H1 (cell line): ENCODE measurements around the gene MAFF. TPM values are rescaled to one million over a fixed set of nuclear protein-coding genes. Genes with fewer than 3 reads are reported as not detected.

Source experiments
- CTCF ChIA-PET: fragments of 300-600 bp; sonication (Branson Sonifier 250); formaldehyde crosslinking; loops from one replicate; lab custom pipeline; 2021; ENCODE audit not compliant: partially characterized antibody; lab: Charles Lee
- POLR2A ChIA-PET: fragments of 300-600 bp; sonication (Branson Sonifier 250); formaldehyde crosslinking; loops from one replicate; lab custom pipeline; 2021; ENCODE audit warnings: inconsistent platforms; ENCODE audit not compliant: partially characterized antibody; lab: Charles Lee
- DNase-seq, 2 experiments: peaks; one replicate each; pipeline versions ENCODE4 v3.0.0 to v3.0.0-alpha.2; 2010 to 2022; ENCODE audit warnings: low spot score in 2 of 2, low read depth in 1 of 2, mixed read lengths in 1 of 2
- FAIRE-seq: peaks from 2 replicates; lab custom pipeline; 2011; peaks lifted over from hg19 to GRCh38; lab: Jason Lieb, UNC
- H2AFZ ChIP-seq: 2 replicates; pipeline ENCODE4 v1.8.1; 2012; ENCODE audit warnings: low read length, inconsistent platforms
- H2AK5ac ChIP-seq: 2 replicates; pipeline ENCODE4 v1.6.1; 2013; ENCODE audit warnings: low read depth, low read length
- H2BK120ac ChIP-seq: replicated peaks from 2 replicates; pipeline ENCODE3; 2013; ENCODE audit warnings: low read depth, low read length, inconsistent platforms
- H2BK12ac ChIP-seq: 2 replicates; pipeline ENCODE4 v1.6.1; 2013; ENCODE audit warnings: low read depth, low read length
- H2BK15ac ChIP-seq: 2 replicates; pipeline ENCODE4 v1.6.1; 2013; ENCODE audit warnings: low read length
- H2BK20ac ChIP-seq: 2 replicates; pipeline ENCODE4 v1.6.1; 2013; ENCODE audit warnings: low read length
- H2BK5ac ChIP-seq: 2 replicates; pipeline ENCODE4 v1.6.1; 2013; ENCODE audit warnings: low read depth, low read length
- H3K14ac ChIP-seq: 2 replicates; pipeline ENCODE4 v1.6.1; 2013; ENCODE audit warnings: inconsistent platforms; ENCODE audit not compliant: insufficient read length
- H3K18ac ChIP-seq: 2 replicates; pipeline ENCODE4 v1.6.1; 2013; ENCODE audit warnings: low read length; ENCODE audit errors: extremely low read depth
- H3K23ac ChIP-seq: 2 replicates; pipeline ENCODE4 v1.6.1; 2013; ENCODE audit warnings: inconsistent platforms; ENCODE audit not compliant: insufficient read length
- H3K23me2 ChIP-seq: 2 replicates; pipeline ENCODE4 v1.6.1; 2013; ENCODE audit warnings: low read depth, low read length
- H3K27ac ChIP-seq: 2 replicates; pipeline ENCODE4 v1.6.1; 2011; ENCODE audit warnings: low read depth, low read length, inconsistent platforms
- H3K27me3 ChIP-seq, 4 experiments: replicated peaks in 1 of 4; 1 replicate in 1 of 4; 2 replicates in 3 of 4; pipeline versions ENCODE4 v1.6.1 to v1.8.1; 2011 to 2013; ENCODE audit warnings: low read length in 3 of 4, mild to moderate bottlenecking in 3 of 4, inconsistent platforms in 2 of 4, mixed read lengths in 2 of 4, moderate library complexity in 1 of 4; ENCODE audit not compliant: control insufficient read depth in 3 of 4, insufficient read depth in 3 of 4; ENCODE audit errors: extremely low read depth in 1 of 4
- H3K36me3 ChIP-seq, 4 experiments: 2 replicates each; pipeline versions ENCODE4 v1.6.1 to v1.8.1; 2011 to 2013; ENCODE audit warnings: mild to moderate bottlenecking in 4 of 4, low read length in 3 of 4, moderate library complexity in 2 of 4, control low read depth in 1 of 4, inconsistent platforms in 1 of 4; ENCODE audit not compliant: insufficient read depth in 4 of 4, control insufficient read depth in 2 of 4
- H3K4ac ChIP-seq: replicated peaks from 2 replicates; pipeline ENCODE3; 2013; ENCODE audit warnings: low read length, low read depth, mixed read lengths, inconsistent platforms; ENCODE audit not compliant: insufficient read length
- H3K4me1 ChIP-seq, 4 experiments: replicated peaks in 1 of 4; 1 replicate in 1 of 4; 2 replicates in 3 of 4; pipeline versions ENCODE4 v1.6.1 to v1.8.1; 2011 to 2013; ENCODE audit warnings: low read length in 3 of 4, inconsistent platforms in 2 of 4, mixed read lengths in 1 of 4; ENCODE audit not compliant: insufficient read depth in 4 of 4, control insufficient read depth in 3 of 4
- H3K4me2 ChIP-seq, 2 experiments: 2 replicates each; pipeline versions ENCODE4 v1.6.1 to v1.8.1; 2011 to 2013; ENCODE audit warnings: low read depth in 2 of 2, low read length in 2 of 2, control low read depth in 1 of 2, inconsistent platforms in 1 of 2, mild to moderate bottlenecking in 1 of 2; ENCODE audit not compliant: insufficient read depth in 1 of 2
- H3K4me3 ChIP-seq, 4 experiments: fragments of 200-600, 300-600 bp in 1 of 4; sonication (generic), shearing (Covaris generic), sonication (Bioruptor Twin) in 1 of 4; 2 replicates each; pipeline versions ENCODE4 v1.5.1 to v1.8.1; 2011 to 2016; ENCODE audit warnings: low read length in 4 of 4, low read depth in 3 of 4, control low read depth in 2 of 4, inconsistent platforms in 2 of 4, mild to moderate bottlenecking in 2 of 4, mixed read lengths in 1 of 4, moderate library complexity in 1 of 4; ENCODE audit not compliant: insufficient read depth in 2 of 4; ENCODE audit errors: extremely low read depth in 1 of 4
- H3K56ac ChIP-seq: replicated peaks from 2 replicates; pipeline ENCODE3; 2013; ENCODE audit warnings: low read depth, mild to moderate bottlenecking, mixed read lengths, low read length, inconsistent platforms; ENCODE audit not compliant: insufficient read length
- H3K79me1 ChIP-seq: 2 replicates; pipeline ENCODE4 v1.6.1; 2013; ENCODE audit warnings: low read depth, low read length, control low read depth
- H3K79me2 ChIP-seq, 2 experiments: 2 replicates each; pipeline versions ENCODE4 v1.6.1 to v1.8.1; 2012 to 2013; ENCODE audit warnings: low read length in 2 of 2, mild to moderate bottlenecking in 2 of 2, inconsistent platforms in 1 of 2; ENCODE audit not compliant: insufficient read depth in 2 of 2, control insufficient read depth in 1 of 2
- H3K9ac ChIP-seq, 4 experiments: replicated peaks in 1 of 4; 1 replicate in 1 of 4; 2 replicates in 3 of 4; pipeline versions ENCODE4 v1.6.1 to v1.8.1; 2011 to 2013; ENCODE audit warnings: low read depth in 3 of 4, low read length in 3 of 4, control low read depth in 2 of 4, mild to moderate bottlenecking in 2 of 4, moderate library complexity in 2 of 4, inconsistent platforms in 1 of 4; ENCODE audit errors: extremely low read depth in 1 of 4
- H3K9me3 ChIP-seq, 2 experiments: 2 replicates each; pipeline versions ENCODE4 v1.6.1 to v1.8.1; 2012 to 2013; ENCODE audit warnings: mild to moderate bottlenecking in 2 of 2, moderate library complexity in 2 of 2, control low read depth in 1 of 2, inconsistent platforms in 1 of 2, low read depth in 1 of 2, low read length in 1 of 2, mixed read lengths in 1 of 2; ENCODE audit not compliant: insufficient read depth in 2 of 2
- H4K20me1 ChIP-seq, 2 experiments: replicated peaks in 1 of 2; 2 replicates each; pipeline versions ENCODE3 to v1.8.1; 2011 to 2013; ENCODE audit warnings: inconsistent platforms in 2 of 2, low read length in 2 of 2, mild to moderate bottlenecking in 1 of 2; ENCODE audit not compliant: insufficient read depth in 2 of 2, control insufficient read depth in 1 of 2
- H4K5ac ChIP-seq: 2 replicates; pipeline ENCODE4 v1.6.1; 2013; ENCODE audit warnings: low read length, low read depth, mixed read lengths, inconsistent platforms; ENCODE audit not compliant: insufficient read length
- H4K8ac ChIP-seq: 2 replicates; pipeline ENCODE4 v1.8.0; 2013; ENCODE audit warnings: mild to moderate bottlenecking, moderate library complexity, low read length, inconsistent platforms; ENCODE audit not compliant: insufficient read depth; ENCODE audit errors: extremely low read depth
- H4K91ac ChIP-seq: replicated peaks from 2 replicates; pipeline ENCODE3; 2013; ENCODE audit warnings: low read length, mixed read lengths, inconsistent platforms; ENCODE audit not compliant: insufficient read length
- ASH2L ChIP-seq: fragments of 200-600, 300-600 bp; sonication (generic); IDR thresholded peaks from one replicate; pipeline ENCODE4 v1.7.1; 2017; ENCODE audit warnings: low read length
- BACH1 ChIP-seq: IDR thresholded peaks from 2 replicates; pipeline ENCODE4 v1.6.1; 2012; ENCODE audit warnings: low read length, improper control_type of control experiment
- CEBPB ChIP-seq: IDR thresholded peaks from 2 replicates; pipeline ENCODE4 v1.6.1; 2012; ENCODE audit warnings: low read depth, low read length
- CREB1 ChIP-seq: IDR thresholded peaks from 2 replicates; pipeline ENCODE4 v1.6.1; 2012; ENCODE audit warnings: inconsistent platforms
- EZH2 ChIP-seq: fragments of 200-600 bp; sonication (generic); IDR thresholded peaks from 2 replicates; pipeline ENCODE4 v1.7.1; 2012; ENCODE audit warnings: low read depth, mild to moderate bottlenecking, moderate library complexity, low read length, inconsistent platforms; ENCODE audit not compliant: severe bottlenecking
- RNF2 ChIP-seq: fragments of 200-900, 300-1000 bp; sonication (generic); IDR thresholded peaks from 2 replicates; pipeline ENCODE4 v1.7.1; 2016; ENCODE audit warnings: borderline replicate concordance, low read depth, mild to moderate bottlenecking, antibody characterized with exemption, low read length; ENCODE audit not compliant: poor library complexity, severe bottlenecking; ENCODE audit errors: missing control alignments
- RXRA ChIP-seq: IDR thresholded peaks from 2 replicates; pipeline ENCODE4 v1.6.1; 2011; ENCODE audit warnings: low read depth, mild to moderate bottlenecking, low read length, moderate library complexity; ENCODE audit not compliant: insufficient read depth
- SIN3A ChIP-seq, 2 experiments: IDR thresholded peaks in 1 of 2; conservative IDR thresholded peaks in 1 of 2; 2 replicates each; pipeline ENCODE4 v1.6.1; 2011 to 2012; ENCODE audit warnings: low read length in 2 of 2, improper control_type of control experiment in 1 of 2, low read depth in 1 of 2, mild to moderate bottlenecking in 1 of 2
- SRF ChIP-seq: IDR thresholded peaks from 2 replicates; pipeline ENCODE4 v1.6.1; 2011; ENCODE audit warnings: mild to moderate bottlenecking, low read depth, low read length, moderate library complexity
- TCF12 ChIP-seq: IDR thresholded peaks from 2 replicates; pipeline ENCODE4 v1.6.1; 2011; ENCODE audit warnings: low read depth, mild to moderate bottlenecking, low read length
- YY1 ChIP-seq: IDR thresholded peaks from 2 replicates; pipeline ENCODE4 v1.6.1; 2011; ENCODE audit warnings: low read depth, mild to moderate bottlenecking, low read length
- WGBS, 2 experiments: shearing (Covaris generic) in 1 of 2; methylation state at CpG; one replicate each; pipeline versions ENCODE4 v1.1.6 to v1.1.7; 2013 to 2015; ENCODE audit warnings: low lambda C conversion rate in 2 of 2, mixed read lengths in 2 of 2, inconsistent platforms in 1 of 2, low coverage in 1 of 2, missing lambda C conversion rate in 1 of 2; ENCODE audit not compliant: insufficient replicate concordance in 2 of 2, insufficient coverage in 1 of 2, insufficient read length in 1 of 2; ENCODE audit errors: extremely low coverage in 1 of 2, missing lambda C conversion rate in 1 of 2; 5-methylcytosine and 5-hydroxymethylcytosine counted together
- polyA plus RNA-seq, 7 experiments: library from polyadenylated mRNA; depleted of rRNA in 3 of 7; stranded (reverse) in 5 of 7; unstranded in 2 of 7; fragments of >200 nt in 5 of 7; fragments of 200-250 nt in 2 of 7; gene quantifications; 1 replicate in 5 of 7; 2 replicates in 1 of 7; 4 replicates in 1 of 7; pipeline versions ENCODE4 v1.2.1 to v1.2.3, GENCODE V29; 2011 to 2013; ENCODE audit warnings: missing spikeins in 2 of 7, mixed read lengths in 2 of 7
- total RNA-seq: library from RNA; stranded (reverse); fragmentation: NEBNext Ultra II Directional; extraction: Animal tissue kit (Norgen Biotek cat#: 25700); gene quantifications from 2 replicates; pipeline ENCODE4 v1.2.1, GENCODE V29; 2021

MAFF gene
- total and polyA plus RNA-seq, 2 of the 8 experiments (the other 6 are each of a cell fraction or from before 2014, with no cell fraction given), result 1.5 to 6.3 TPM

GRCh38 chr22:38240734-38241252, 39.0 kb downstream of the MAFF start:
- Histone ChIP-seq H2BK120ac (no peak overlapping the region), H3K27ac (peak overlapping the region; percentile 52; the same call in 1 of the 2 replicates), H2BK5ac (no peak overlapping the region), H2BK15ac (no peak overlapping the region), H2BK20ac (no peak overlapping the region), H3K4me2 (peak overlapping the region; percentile 32 to 38; a peak in 2 of 4 replicates), H3K4me1 (peaks cover 0 to 9% (median 0%) of the 10 kb centered on the region in 4 experiments; a peak in 4 of 7 replicates), H3K23ac (no peak overlapping the region), H3K23me2 (no peaks in the 10 kb centered on the region), H3K18ac (peak overlapping the region; percentile 26; the same call in 1 of the 2 replicates), H3K9me3 (no peaks in the 10 kb centered on the region), H3K79me1 (peaks cover 5% of the 10 kb centered on the region; the same call in 1 of the 2 replicates), H3K27me3 (no peaks in the 10 kb centered on the region), H4K20me1 (peaks cover 0 to 2% of the 10 kb centered on the region in 2 experiments), H4K5ac (no peak overlapping the region), H3K56ac (no peak overlapping the region), H2AFZ (no peak overlapping the region), H3K4me3 (peak overlapping the region in 1 of 4 experiments; percentile 21; a peak in 1 of 8 replicates), H3K4ac (no peak overlapping the region), H2BK12ac (no peak overlapping the region), H3K14ac (no peak overlapping the region), H3K36me3 (peaks cover under 1 to 7% (median 3%) of the 10 kb centered on the region in 4 experiments; a peak in 6 of 8 replicates), H4K91ac (no peak overlapping the region), H4K8ac (no peak overlapping the region), H3K9ac (peak overlapping the region in 1 of 4 experiments; percentile 6; a peak in 1 of 7 replicates), H2AK5ac (no peak overlapping the region), H3K79me2 (no peaks in the 10 kb centered on the region)
- ChIA-PET POLR2A (interaction anchor here (0.9 to 1.2 kb wide), 3 partner anchors 15 to 22 kb away, joined by 3 to 4 read pairs (median 3); no protein-coding TSS in a partner anchor), CTCF (interaction anchor here (0.6 to 1.0 kb wide), 5 partner anchors 11 to 209 kb away, joined by 3 to 4 read pairs (median 3); no protein-coding TSS in a partner anchor)
- WGBS, 2 experiments, result 19% methylated on average over 6 of the region's 6 CpGs; no CpG with 5 or more reads in 1 of the 2 experiments
- DNase-seq (peak; percentile 46 to 72), FAIRE-seq (peak; percentile 82)
- TF ChIP-seq RNF2, result no peak
- no peak for TF ChIP-seq CREB1
- TF ChIP-seq SIN3A (conservative IDR thresholded peaks at IDR 0.05 in 1 of 2, IDR thresholded peaks at IDR 0.05 in 1 of 2; ENCODE audit: low read depth in 1 of 2, low read length in 2 of 2), result peak; percentile 65 to 82; a peak in 2 of 4 replicates
- TF ChIP-seq SRF, result no peak
- TF ChIP-seq YY1, result peak; percentile 89
- TF ChIP-seq CEBPB, result no peak
- TF ChIP-seq RXRA, result no peak
- TF ChIP-seq ASH2L, result peak; percentile 27
- TF ChIP-seq EZH2, result no peak
- TF ChIP-seq TCF12, result 0 out of 2 replicates have a peak, but pooled peaks have one; percentile 57
- peak; percentile 99 for TF ChIP-seq BACH1
